GM19099 (cell line): ENCODE results near the gene RESF1.

ENCODE experiments used
- POLR2A ChIP-seq: IDR thresholded peaks from 3 replicates; pipeline ENCODE4 v1.6.1; 2011; ENCODE audit warnings: low read depth; ENCODE audit not compliant: insufficient read length; ENCODE audit errors: extremely low read depth

Gene RESF1

GRCh38 chr12:31951008-31951407 is 8.2 kb upstream of the RESF1 start:
- TF ChIP-seq POLR2A: no peak

GRCh38 chr12:31951939-31952338 is 7.3 kb upstream of the RESF1 start:
- TF ChIP-seq POLR2A: no peak

DNA sequence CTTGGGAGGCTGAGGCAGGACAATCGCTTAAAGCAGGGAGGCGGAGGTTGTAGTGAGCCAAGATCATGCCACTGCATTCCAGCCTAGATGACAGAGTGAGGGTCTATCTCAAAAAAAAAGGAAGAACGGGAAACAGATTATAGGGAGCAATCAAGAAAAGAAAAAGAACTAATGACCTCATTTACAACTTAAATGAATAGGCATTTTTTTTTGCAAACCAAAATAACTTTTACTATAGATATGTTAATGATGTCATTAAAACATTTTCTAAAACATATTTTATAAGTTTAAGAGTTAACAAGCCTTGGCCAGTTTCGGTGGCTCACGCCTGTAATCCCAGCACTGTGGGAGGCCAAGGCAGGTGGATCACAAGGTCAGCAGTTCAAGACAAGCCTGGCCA is 6.8 kb upstream of the RESF1 start:
- TF ChIP-seq POLR2A: no peak

- TF ChIP-seq POLR2A: no peak
Observed at GRCh38 chr12:31954925-31955858, 4.0 kb upstream of the RESF1 start.

DNA sequence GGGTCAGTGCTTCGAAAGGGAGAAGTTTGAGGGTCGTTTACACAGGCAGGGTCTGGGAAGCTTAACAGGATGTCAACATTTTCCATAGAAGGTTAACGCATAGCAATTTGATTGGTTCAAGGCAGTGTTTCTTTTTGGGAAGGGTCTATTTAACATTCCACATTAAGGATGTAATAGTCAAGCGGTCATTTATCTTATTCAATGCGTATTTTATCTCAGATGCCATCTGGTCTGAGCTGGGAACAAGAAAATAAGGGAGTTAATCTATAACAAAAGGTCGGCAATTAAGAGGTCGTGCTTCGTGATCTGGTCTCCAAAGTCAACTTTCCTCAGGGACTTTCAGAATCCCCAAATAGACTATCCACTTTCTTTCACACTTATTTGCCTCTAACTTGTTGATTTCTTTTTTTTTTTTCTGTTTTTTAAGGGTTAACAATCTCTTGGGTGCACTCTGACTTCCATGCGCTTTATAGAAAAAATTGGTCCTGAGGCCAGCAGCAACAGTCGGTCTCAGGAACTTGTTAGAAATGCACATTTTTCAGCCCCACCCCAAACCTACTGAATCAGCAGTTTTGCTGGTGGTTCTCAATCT is 550 bp upstream of the RESF1 start:
- no peak for TF ChIP-seq POLR2A

GRCh38 chr12:31959701-31960391 is 631 bp downstream of the RESF1 start:
- no peak for TF ChIP-seq POLR2A

- no peak for TF ChIP-seq POLR2A
Observed at GRCh38 chr12:31961137-31961536, 1.9 kb downstream of the RESF1 start.

GRCh38 chr12:31962076-31962475 is 2.9 kb downstream of the RESF1 start:
- no peak for TF ChIP-seq POLR2A

- no peak for TF ChIP-seq POLR2A
Observed at GRCh38 chr12:31964280-31964679, 5.1 kb downstream of the RESF1 start.

DNA sequence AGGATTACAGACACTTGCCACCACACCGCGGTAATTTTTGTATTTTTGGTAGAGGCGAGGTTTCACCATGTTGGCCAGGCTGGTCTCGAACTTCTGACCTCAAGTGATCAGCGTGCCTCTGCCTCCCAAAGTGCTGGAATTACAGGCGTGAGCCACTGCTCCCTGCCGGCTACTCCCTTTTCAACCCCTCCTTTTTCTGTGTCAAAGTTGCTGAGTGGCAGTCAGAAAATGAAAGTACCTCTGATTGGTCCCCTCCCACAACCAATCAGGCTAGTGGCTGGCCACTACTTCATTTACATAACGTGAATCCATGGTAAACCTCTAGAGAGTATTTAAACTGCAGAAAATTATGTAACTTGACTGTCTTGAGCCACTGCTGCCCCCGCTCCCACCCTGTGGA is 5.9 kb downstream of the RESF1 start:
- no peak for TF ChIP-seq POLR2A

- no peak for TF ChIP-seq POLR2A
Observed at GRCh38 chr12:31966558-31967205, 7.5 kb downstream of the RESF1 start.

GRCh38 chr12:31967539-31967938 is 8.3 kb downstream of the RESF1 start:
- no peak for TF ChIP-seq POLR2A

DNA sequence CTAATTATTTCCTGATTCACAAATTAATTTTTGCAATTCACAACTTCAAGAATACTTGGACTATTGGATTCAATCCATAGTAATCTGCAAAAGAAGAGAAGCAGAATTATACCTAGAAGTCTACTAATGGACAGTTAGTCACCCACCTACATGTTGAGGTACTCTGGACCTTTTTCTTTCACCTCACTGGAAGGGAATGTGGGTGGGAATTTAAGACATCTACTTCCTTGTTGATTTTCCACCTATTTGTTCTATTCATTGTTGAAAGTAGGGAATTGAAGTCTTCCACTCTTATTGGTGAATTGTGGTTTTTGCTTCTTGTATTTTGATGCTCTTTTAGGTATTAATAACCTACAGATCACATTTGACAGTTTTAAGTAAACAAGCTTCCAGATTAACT is 11.0 kb downstream of the RESF1 start:
- no peak for TF ChIP-seq POLR2A

GRCh38 chr12:31973818-31974217 is 14.6 kb downstream of the RESF1 start:
- no peak for TF ChIP-seq POLR2A

GRCh38 chr12:31974673-31975072 is 15.5 kb downstream of the RESF1 start:
- no peak for TF ChIP-seq POLR2A

- TF ChIP-seq POLR2A: no peak
Observed at GRCh38 chr12:31984806-31985591, 25.8 kb downstream of the RESF1 start.
